Stimulated activated CD8-positive, alpha-beta memory T cell treated with anti-CD3 and anti-CD28 coated beads, Interleukin-4, amount 100 ng/mL, for 4 hours (primary cell): ENCODE results near the gene SP2.

Source experiments
- DNase-seq, 2 donors: peaks; one replicate each; pipeline ENCODE4 v3.0.0-alpha.2; 2020; ENCODE audit warnings: low read depth in 2 of 2, low spot score in 1 of 2

SP2 gene

DNA sequence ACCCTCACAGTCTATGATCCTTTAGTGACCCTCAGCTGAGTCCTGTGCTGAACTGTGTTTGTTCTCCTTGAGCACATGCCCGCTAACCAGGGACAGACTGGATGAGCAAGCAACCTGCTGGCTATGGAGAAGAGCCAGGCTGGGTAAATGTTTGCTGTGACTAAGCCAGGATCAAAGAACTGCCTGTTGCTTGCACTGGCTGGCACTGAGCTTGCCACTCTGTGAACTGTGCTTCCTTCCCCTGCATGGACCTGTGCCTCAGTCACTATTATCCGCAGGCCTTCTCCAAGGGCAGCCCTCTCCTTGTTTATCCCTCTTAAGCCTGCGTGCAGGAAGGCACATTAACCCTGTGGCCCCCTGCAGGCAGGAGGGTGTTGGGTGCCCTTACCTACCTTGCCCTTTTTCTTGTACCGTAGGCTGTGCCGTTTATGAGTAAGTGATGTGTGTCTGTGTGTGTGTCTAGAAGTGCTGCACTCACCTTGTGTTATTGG lies 52.7 kb downstream of the SP2 start:
- DNase-seq: no peak

DNA sequence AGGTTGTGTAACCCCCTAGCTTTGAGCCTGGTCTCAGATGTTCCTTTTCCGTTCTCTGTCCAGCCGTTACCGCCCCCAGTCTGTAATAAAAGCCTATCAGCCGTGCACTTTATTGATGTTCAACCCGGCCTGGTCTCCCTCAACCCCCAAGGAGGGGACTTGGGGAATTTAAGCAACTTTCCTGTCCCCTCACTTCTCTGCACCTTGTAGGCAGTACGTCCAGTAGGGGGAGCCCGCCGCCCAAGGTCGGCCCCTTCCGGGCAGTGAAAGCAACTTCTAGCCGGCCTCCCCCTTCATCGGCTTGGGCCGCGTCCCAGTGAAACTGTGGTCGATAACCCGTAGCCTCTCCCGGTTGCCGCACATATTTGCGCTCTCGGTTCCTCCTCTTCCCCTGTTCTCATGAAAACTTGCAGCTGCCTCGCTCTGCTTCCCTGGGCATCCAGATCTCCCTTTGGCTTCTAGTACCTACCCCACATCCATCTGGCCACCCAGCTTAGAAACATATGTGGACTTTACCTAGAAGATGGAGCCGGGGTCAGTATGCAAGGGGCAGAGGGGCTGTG lies 53.2 kb downstream of the SP2 start:
- peak; percentile 58 to 59 for DNase-seq

DNA sequence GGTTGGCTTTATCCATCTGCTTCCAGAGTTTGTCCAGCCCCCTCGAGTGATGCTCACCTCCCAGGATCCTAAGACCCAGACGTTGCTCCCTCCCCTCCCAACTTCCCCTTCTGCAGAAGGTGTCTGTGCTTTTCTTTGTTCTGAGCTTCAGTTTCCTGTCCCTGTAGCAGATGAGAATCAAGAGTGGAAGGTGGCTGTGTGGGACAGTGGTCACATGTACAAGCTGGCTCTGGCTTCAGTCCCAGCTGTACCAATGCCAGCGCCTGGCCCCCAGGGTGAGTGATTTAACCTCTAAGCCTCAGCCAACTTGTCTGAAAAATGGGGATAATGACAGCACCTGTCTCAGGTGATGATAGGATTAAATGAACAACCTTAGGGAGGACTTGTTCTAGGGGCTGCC lies 53.9 kb downstream of the SP2 start:
- no peak for DNase-seq

DNA sequence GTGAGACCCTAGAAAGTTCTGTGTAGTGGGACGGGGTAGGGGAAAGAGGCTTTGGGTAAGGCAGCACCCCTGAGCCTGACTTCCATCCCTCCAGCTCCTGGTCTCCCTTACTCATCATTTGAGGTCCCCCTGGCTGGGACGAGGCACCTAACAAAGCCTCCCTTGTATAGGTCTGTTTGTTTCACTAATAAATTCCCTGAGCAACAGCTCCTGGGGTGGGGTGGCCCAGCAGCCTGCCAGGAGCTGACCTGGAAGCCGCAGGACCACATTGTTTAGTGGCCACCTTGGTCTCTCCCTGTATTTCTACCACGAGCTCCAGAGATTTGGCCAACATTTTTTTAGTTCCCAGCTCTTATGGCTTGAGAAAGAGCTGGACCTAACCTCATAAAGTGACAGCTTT lies 54.4 kb downstream of the SP2 start:
- no peak for DNase-seq

DNA sequence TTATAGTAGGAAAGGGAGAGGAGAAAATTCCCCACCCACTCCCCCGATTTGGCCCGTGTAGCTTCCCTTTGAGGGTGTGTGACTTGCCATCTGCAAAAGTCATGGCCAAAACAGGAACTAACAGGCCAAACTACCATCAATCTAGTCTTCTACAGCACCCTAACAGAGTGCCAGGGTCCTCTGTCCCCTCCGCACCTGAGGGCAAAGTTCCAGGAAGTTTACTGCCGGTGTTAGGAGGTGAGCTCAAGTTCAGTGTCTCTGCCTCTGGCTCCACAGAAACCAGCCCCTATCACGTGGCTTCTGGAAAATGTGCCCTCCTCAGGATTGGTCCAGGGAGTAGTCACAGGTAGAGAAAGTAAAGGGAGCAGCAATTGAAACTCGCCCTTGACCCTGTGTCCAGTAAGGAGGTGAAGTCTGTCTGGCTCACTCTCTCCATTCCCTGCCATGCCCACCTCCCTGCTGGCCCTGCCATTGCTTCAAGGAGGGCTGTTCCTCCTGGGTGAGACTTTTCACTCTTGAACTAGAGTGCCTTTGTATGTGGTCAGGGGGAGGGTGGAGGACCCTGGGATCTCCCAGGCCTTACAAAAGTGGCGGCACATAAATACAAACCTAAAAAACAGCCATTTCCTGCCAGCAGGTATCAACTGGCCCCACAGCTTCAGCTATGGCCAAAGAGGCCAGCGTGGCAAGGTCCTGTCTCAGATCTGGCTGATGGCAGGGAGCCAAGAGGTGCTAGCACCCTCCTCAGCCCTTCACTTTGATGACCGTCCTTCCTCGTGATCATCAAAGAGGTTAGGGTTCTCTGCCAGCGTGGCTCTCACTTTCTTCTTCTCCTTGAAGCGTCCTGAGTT lies 56.4 kb downstream of the SP2 start:
- no peak for DNase-seq

DNA sequence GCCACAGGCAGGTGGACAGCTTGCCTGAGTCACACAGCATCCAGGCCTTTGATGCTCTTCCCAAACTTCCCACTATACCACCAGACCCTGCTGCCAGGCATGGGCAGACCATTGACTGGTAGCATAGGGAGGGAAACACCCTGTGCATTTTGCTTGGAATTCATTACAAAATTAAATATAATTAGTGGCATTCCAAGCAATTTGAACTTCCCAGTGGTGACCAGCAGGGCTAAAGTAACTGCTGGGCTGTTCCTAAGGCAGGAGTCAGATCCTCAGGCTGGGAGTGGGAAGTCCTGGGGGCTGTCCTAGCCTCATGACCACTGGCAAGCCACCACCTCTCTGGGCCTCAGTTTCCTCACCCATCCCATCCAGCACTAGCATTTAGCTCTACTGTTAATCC lies 57.9 kb downstream of the SP2 start:
- no peak for DNase-seq

DNA sequence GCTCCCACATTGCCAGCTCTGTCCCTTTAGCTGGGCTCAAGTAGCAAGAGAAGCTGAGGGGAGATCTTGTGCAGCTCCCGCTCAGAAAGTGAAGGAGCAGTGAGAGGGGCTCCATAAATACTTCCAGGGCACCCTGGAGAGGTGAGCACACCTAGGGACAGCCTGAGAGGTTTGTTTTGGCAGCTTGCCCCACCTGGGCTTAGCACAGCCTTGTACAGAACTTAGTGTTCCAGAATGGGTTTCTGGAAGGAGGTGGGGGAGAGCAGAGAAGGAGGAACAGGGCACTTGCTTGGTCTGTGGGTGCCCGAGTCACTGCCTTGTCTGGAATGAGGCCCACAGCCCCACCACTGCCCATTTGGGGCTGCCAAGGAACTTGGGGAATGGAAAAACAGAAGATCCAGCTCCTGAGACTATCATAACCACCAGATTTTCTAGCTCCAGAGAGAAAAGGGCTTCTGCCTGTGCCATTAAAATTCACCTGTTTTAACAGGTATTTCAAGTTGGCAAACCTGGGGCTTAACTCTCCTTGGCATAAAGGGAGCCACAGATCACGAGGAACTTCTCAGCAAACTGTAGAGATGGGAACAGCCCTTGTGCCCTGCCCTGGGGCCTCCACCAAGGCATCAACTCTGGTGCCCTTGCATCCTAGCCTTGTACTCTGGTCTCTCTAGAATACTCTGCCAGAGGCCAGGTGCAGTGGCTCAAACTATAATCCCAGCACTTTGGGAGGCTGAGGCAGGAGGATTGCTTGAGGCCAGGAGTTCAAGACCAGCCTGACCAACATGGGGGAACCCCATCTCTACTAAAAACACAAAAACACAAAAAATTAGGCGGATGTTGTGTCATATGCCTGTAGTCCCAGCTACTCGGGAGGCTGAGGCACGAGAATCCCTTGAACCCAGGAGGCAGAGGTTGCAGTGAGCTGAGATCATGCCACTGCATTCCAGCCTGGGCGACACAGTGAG lies 59.7 kb downstream of the SP2 start:
- no peak for DNase-seq

DNA sequence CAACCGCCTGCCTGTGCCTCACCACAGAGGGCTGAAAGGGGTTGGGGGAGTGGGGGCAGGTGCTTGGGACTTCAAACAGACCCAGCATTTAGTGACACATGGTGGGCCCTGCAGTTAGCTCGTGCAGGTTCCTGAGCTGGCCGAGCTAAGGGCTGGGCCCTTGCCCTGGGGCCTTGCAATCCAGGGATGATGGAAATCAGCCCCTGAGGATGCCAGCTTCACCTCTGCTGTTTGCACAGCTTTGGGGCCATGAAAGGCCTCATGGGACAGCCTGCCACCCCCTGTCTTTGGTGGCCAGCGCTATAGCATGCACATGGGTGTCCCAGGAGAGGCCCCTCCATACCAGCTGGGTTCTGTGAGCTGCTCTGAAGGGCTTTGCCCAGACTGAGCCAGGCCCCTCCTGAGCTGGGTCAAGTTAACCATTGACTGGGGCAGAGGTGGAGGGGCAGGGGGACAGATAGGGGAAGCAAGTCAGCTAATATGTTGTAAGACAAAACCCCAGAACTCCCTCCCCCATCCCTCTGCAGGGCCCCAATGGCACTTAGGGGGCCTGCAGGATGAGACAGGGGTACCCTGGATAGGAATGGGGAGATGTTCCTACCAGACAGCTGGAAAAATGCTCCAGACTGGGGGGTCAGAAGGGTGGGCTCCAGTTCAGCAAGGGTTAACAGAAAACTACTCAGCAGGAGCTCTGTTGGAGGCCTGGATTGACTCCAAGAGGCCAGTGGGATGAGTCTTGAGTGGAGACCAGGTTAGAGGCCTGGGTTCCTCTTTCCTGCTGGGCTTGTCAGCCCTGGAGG lies 61.0 kb downstream of the SP2 start:
- no peak for DNase-seq

DNA sequence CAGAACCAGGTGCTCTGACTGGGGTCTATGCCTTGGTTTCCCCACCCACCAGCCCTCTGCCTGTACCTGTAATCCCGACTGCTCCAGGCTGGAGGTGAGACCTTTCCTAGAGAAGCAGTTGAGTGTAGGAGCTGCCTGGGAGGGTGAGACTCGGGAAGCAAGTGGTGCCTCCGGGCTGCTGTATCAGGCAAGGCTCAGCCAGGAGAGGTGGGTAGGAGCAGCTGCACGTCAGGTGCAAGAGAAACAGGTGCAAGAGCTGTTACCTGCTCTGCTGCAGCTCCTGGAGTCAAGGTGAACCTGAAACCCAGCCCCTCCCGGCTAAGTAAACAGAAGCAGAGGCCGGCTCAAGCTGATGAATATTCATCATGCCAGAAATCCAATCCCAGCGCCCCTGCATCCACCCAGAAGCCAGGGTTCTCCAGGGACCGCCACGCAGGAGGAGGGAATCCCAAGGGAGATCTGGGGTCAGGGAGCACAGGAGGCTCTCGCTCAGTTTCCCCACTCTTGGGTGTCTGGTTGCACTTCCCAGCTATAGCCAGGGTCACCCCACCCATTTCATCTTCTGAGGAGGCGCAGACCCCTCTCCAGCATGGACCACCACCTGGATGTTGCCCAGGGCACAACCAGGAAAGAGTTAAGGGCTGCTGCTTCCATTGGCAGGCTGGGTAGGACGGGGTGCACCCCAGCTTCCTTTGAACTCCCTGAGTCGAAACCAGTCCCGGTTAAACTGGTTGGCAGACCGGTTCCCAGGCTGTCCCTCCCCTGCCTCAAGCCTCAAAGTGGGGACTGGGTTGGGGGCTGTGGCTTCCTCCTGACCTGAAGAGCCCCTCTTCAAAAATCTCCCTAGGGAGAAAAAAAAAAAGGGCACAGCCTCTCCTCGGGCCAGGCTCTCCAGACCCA lies 61.8 kb downstream of the SP2 start, which contains the start of gene PRR15L:
Gene PRR15L (minus strand): TSS at position 293 of the 900 bp plus-strand sequence. CDS start 4,649 bp downstream, outside the sequence.
- no peak for DNase-seq

DNA sequence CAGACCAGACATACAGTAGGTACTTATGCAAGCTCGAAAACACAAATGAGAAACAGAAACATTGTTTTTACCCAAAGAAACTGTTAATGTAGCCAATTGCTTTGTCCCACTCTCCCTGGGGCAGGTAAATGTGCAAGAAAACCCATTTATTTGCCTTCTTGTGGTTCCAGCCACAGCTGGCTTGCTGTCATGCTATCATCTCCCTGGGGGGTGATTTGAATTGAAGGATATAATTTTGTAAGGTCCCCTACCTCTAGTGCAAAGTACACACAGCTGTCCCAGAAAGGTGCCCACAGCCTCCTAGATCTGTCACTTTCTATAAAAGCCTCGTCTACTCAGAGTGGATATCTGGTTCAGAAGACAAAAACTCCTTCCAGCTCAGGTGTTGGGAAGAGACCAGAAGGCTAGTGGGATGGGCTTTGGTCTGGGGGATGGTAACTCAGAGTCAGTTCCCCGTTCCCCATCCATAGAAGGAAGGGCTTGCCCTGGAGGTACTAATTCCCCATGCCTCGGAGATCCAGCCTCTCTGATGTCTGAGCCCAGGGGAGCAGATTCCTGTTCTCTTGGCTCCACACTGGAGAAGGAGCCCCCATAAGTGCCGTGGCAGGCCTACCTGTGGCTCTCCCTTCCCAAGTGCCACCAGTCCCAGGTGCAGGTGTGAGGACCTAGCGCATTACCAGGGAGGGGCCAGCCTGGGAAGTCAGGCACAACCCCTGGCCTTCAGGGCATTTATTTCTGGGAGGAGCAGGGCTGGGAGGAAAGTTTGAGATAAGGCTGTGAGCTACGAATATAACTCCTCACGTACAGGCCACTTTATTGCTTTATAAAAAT lies 64.0 kb downstream of the SP2 start:
- no peak for DNase-seq

DNA sequence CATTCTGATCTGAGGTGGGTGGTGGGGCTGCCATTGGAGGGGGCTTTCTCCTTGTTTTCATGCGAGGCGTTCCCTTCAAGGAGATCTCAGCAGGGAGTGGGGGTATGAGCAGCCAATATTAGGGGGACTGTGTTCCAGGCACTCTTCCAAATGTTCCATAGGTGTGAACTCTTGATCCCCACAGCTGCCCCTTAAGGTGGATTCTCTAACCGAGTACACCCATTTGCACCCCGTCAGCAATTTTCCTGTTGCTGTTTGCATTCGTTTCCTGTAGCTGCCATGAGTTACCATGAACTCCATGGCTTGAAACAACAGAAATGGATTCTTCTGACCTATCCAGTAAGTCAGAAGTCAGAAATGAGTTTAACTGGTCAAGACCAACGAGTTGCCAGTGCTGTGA lies 65.4 kb downstream of the SP2 start:
- DNase-seq: no peak

DNA sequence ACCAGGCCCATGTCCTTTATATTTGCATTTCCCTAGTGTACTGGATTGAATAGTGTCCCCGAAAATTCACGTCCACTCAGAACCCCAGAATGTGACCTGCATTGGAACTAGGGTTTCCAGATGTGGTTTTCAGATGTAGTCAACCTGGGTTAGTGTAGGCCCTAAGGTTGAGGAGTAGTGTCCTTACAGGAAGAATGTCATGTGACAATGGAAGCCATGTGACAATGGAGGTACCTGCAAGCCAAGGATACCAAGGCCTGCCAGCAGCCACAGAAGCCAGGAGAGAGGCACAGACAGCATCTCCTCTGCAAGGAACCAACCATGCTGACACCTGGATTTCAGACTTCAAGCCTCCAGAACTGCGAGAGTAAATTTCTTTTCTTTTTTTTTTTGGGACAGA lies 66.9 kb downstream of the SP2 start:
- no peak for DNase-seq

DNA sequence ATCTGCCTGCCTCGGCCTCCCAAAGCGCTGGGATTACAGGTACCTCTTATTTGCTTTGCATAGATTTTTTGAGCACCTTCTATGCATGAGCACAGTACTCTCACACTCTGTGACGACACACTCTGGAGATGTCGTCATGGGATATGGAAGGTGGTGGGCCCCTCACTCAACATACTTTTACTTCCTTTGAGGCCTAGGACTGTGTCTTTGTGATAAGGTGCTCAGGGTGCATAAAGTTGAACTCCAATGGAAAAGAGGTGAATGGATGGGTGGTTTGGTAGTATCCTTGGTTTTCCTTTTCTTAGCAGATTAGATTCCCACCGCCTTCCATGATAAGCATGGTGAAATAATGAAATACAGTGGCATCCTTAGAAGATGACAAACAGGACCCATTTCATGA lies 68.8 kb downstream of the SP2 start:
- no peak for DNase-seq

DNA sequence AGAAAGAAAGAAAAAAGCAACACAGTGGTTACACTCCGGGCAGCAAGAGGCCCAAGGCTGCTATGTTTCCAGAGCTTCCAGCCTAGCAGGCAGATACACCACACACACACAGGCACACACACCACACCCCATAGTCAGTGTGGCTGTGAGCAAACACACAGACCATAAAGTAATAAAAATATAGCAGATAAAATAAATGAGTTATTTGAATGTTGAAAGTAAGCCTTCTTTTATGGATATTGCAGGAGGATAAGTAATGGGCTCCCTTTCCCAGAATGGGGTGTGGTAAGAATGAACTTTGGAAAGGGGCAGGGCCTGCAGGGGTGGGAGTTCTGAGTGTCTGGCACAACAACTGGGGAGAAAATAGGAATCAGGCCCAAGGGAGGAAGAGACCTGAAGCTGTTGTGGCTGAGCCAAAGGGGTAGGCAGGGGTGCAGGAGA lies 70.1 kb downstream of the SP2 start:
- DNase-seq: no peak

DNA sequence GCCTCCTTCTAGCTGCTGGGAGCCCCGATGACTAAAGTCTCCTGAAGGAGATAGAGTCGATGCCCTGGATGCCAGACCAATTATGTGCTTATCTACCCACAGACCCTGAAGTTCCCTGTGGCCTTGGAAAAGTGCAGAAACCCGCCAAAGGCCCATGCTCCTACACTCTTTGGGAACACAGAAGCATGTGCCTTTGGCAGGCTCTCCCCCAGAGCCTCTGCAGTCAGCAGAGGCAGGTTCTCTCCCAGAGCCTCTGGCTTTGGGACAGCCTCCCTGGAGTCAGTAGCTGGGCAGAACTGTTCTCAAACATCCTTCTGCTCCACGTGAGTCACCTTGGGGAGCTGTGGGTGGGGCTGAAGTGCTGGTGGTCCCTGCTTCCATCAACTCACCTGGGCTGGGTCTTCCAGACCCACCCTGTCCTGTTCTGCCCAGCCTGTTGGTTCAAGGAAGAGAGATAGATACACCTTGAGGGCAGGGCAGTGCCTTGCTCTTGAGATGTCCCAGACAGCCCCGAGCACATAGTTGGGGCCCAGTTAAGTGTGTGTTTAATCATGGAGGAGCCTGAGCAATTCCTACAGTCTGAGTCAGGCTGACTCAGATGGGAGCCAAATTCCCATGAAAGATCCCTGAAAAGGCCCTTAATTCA lies 71.7 kb downstream of the SP2 start:
- DNase-seq: no peak

DNA sequence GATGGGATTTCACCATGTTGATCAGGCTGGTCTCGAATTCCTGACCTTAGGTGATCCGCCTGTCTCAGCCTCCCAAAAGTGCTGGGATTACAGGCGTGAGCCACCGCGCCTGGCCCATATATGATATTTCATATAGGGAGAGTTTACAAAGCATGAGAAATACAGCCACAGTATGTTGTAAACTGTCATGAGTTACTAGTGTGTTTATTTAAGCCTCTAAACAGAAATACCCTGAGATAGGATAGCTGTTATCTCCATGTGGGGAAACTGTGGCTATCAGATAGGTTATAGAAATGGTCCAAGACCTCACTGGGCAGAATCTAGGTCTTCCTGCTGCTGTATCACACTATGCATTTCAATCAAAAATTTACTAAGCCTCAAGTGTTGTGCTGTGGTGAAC lies 72.8 kb downstream of the SP2 start:
- no peak for DNase-seq

DNA sequence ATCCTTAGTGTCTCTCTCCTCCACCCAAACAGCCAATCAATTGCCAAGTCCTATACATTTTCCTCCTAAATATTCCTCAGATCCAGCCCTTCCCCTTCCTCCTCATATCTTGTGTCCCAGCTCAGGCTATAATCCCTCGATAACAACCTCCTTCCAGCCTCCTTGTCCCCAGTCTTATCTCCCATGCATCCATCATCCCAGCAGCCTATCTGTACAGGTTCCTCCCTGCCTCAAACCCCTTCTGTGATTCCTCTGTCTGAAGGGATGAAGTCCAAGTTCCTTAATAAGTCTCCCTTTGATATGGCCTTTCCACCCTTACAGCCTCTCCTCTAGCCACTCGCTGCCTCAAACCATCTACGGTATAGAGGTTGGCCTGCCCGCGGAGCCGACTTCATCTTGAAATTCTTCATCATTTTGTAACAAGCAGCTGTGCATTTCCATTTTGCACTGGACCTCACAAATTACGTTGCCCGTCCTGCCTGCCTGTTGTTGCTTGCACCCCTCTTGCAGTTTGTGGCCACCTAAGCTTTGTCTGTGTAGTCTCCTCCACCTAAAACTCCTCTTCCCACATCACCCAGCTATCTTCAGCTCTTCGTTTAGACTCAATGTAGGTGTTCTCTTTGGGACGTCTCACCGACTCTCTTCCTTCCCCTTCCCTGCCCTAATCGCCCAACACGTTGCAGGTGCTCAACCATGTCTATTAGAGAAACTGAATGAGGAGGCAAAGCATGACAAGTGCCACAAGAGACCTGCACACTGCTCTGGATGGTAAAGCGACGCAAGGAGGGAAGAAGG lies 74.1 kb downstream of the SP2 start:
- DNase-seq: no peak
